ENCODE results near the gene TCP11.
"Not testable (repeated sequence)": the region's sequence is repeated elsewhere in the genome, so short reads cannot be mapped to it uniquely, and the experiment has no call there.

TCP11 gene

DNA sequence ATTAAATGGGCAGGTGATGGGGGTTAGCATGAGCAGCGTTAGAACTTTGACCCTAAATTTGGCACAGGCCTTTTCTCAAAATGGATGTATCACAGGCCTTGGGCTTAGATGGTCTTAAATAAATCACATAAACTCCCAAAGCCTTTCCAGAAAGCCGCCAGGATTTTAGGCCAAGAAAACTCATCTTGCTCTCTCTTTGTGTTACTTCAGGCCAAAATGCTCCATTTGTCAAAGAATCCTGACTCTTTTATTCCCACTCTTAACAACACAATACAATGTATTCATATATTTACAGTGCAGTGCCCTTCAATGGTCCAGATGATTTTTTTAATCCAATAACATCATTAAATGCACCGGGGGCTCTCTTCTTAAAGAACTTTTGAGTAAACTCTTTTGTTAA lies 5.9 kb upstream of the TCP11 start:
- DNase-seq (ENCODE audit: low read depth in 2 of 2), result no peak

DNA sequence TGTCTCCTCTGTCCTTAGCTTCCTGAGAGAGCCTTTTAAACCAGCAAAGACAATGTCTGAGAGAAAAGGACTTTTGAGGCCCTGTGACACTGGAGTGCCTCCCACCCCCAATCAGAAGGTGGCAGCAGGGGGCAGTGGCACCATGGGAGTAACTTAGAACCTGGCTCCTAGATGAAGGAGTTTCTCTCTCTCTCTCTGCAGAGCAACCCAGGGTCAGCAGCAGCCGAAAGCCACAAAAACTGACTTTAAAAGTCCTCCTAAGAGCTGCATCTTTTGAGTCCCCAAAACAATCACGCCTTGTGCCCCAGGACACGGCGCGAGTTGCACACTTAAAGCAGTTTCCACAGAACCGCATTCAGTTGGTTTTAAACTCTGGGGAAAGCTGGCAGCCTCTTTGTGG lies 5.3 kb upstream of the TCP11 start:
- no peak for DNase-seq (ENCODE audit: low read depth in 2 of 2)

DNA sequence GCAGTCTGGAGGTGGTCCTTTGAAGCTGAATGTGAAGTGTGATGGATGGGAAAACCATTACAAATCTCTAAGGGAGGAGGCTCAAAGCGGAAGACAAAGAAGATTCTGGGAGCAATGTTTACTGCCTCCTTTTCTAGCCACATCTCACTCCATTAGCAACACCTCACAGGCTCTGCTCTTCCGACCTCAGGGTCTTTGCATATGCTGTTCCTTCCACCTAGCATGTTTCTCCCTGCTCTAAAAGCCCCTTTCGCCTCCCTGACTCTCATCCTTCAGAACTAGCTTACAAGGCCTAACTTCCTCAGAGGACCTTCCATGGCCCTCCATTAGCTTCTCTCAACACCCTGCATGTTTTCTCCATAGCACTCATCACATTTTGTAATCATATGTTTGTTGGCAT lies 4.6 kb upstream of the TCP11 start:
- DNase-seq (ENCODE audit: low read depth in 2 of 2), result no peak

DNA sequence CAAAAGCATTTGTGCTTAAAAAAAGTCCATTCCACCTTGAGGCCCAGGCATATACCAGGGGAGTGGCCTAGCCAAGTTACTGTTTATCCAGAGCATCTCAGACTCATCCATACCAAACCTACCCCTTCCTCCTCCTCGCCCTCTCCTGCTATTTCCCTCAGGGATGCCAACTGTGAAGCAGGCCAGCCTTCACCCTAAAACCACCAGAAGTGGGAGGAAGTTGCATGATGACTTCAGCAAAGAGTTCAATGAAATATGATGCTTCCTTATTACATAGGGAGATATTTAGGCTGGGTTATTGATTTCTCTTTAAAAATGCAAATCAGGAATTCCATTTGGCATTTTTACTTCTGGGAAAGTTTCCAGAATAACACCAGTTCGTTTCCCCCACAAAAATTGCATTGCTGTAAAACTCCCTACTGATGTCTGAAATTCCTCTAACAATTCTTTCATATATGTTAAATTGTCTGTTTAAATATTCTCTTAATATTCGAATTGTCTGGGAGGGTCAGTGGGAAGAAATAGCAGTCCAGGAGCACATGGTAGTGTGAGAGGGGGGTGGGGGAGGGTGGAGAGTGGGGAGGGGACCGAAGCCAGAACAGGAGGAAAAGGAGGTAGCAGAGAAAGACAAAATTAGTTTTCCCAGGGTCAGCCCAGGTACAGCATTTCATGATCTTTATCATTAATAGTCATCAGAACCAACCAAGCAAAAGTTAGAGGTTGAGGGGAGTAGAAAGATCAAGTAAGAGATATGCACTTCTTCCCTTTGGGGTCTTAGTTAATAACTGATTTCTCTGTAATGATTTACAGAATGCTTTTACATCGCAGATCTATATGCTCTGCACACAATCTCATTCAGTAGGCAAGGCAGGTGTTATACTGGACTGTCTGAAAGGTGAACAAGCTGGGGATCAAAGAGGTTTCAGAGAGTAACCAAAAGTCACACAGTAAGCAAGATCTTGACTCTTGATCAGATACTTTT lies 1.7 kb upstream of the TCP11 start:
- DNase-seq (ENCODE audit: low read depth in 2 of 2), result no peak

DNA sequence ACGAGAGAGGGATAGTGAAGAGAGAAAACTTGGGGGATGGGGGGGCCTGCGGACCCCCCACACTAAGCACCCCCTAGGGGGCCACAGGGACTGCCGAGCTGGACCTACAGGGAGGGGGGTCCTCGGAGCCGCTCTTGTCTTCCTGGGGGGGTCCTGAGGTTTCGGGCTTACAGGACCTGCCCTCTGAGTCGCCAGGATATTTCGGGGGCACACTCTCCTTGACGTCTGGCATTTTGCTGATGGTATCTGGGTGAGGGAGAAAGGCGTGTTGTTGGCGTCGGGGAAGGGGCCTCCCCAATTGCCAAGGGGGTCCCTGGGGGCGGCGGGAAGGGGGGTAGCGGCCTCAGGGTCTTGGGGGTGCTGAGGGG lies 516 bp downstream of the TCP11 start:
- no peak for DNase-seq (ENCODE audit: low read depth in 2 of 2)

DNA sequence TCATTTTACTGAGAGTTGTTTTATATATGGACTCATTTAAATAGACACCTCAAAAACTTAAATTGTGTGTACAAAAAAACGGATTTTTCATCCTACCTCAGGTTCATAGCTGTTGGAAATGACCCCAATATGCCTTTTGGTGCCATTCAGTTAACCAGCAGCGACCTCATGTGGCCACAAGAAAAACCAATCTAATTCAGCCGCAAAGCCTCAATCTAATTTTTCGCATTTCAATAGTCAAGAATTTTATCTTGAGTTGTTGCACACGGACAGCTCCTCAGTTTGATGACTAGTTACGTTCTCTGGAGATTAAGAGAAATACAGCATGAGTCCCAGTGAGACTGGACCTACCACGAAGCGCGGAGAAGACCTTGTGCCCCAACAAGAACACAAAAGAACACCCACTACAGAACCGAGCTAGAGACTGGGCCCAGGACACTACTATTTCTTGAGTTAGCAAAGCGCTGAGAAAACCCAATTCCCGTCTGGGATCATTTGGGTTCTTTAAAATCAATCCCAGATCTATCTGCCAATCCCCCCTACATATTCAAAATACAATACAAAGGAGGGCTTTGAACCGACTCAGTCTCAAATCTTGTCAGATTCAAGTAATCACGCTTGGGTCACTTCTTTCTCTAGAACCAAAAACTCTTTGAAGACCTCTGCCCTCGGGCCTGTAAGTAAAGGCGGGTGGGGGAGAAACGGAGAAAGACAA lies 1.1 kb downstream of the TCP11 start:
- DNase-seq (ENCODE audit: low read depth in 2 of 2), result no peak

DNA sequence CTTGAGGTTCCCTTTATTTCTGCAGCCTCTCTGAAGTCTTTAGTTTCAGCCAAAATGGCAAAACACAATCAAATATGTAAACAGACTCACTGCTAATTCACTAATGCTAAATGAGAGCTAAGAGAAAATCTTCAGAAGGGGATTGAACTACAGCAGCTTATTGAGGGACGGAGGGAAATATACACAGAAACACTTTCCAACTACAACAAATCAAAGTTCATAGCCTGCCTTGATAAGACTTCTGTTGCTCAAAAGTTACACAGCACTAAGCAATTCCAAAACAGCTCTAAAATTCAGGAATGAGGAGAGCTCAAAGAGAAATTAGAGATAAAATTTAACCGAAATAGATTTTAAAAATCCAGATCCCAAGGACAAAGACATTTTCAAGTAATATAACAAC lies 1.7 kb downstream of the TCP11 start:
- no peak for DNase-seq (ENCODE audit: low read depth in 2 of 2)

DNA sequence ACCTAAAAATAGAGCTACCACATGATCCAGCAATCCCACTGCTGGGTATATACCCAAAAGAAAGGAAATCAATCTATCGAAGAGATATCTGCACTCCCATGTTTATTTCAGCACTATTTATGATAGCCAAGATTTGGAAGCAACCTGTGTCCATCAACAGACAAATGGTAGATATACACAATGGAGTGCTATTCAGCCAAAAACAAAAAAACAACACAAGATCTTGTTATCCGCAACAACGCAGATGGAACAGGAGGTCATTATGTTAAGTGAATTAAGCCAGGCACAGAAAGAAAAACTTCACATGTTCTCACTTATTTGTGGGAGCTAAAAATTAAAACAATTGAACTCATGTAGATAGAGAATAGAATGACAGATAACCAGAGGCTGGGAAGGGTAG lies 2.9 kb downstream of the TCP11 start:
- DNase-seq (ENCODE audit: low read depth in 2 of 2), result not testable (repeated sequence)

DNA sequence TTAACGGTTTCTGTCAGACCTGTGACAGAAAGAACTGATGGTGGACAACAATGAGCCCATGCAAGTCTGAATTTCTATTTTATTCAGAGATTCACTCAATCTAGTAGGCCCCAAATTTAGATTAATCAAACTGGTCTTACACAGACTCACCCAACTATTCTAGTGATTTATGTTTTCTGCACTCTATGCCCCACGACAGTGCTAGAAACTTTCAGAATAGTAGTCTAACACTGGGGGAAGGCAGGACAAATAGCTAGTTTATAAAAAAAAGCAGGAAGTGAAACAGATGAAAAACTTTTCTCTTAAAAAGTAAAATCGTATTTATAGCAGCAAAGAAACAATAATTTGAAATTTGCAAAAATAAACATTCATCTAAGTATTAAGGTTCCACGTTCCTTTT lies 5.0 kb downstream of the TCP11 start:
- DNase-seq (ENCODE audit: low read depth in 2 of 2), result no peak

DNA sequence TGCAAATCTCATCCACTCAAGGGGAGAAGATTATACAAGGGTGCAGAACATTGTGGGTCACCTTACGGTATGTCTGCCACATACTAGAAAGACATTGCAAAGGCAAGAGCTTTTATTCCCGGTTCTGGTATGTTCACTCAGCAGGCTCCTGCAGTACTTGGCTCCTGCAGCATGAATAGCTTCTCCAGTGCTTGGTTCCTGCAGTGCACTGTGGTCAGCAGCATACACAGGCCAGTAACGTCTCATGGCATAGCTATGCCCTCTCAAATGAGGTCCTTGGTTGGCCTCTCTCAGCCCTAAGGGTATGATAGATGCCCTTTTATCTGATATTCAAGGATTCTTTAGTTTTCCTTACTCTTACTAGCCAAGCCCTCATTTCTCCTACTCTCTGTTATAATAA lies 12.6 kb downstream of the TCP11 start:
- DNase-seq (ENCODE audit: low read depth in 2 of 2), result no peak

DNA sequence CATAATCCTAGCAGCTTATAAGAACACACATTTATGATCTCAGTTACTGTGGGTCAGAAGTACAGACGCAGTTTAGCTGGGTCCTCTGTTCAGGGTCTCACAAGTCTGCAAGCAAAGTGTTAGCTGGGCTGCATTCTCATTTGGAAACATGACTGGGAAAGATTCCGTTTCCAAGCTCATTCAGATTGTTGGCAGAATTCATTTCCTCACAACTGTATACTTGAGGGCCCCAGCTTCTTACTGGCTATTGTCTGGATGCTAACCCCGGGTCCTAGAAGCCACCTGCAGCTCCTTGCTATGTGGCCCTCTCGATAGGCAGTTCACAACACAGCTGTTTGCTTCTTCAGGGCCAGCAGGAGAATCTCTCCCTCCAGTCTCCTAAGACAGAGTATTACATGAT lies 13.1 kb downstream of the TCP11 start:
- DNase-seq (ENCODE audit: low read depth in 2 of 2), result no peak

DNA sequence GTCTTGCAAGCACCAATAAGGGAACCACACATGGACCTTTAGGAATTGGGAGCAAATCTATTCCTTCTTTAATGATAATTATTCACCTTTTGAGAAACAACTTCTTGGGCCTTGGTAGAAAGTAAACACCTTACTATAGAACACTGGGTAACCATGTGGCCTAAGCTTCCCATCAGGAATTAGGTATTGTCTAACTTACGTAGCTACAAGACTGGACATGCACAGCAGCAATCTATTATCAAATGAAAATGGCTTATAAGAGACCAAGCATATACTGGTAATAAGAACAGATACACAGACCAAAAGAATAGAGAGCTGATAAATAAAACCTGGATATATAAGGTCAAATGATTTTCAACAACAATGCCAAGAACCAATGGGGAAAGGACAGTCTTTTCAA lies 16.8 kb downstream of the TCP11 start:
- DNase-seq (ENCODE audit: low read depth in 2 of 2), result no peak

DNA sequence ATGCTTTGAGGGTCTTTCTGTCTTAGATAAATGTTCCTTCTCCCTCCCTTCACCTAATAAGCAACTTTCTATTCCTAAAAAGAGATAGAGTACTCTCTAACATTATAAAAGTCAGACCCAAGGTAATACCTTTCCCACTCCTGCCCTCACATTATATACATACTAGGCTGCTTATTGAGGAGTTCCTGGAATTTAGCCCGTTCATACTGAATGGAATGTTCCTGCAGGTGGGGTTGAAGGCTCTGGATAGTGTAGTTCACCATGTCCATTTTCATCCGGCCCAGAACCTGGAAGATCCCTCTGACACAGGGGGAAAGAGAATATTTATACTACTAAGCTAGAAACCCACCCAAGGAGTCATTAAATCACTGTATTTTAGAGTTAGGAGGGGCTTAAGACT lies 20.4 kb downstream of the TCP11 start:
- no peak for DNase-seq (ENCODE audit: low read depth in 2 of 2)

DNA sequence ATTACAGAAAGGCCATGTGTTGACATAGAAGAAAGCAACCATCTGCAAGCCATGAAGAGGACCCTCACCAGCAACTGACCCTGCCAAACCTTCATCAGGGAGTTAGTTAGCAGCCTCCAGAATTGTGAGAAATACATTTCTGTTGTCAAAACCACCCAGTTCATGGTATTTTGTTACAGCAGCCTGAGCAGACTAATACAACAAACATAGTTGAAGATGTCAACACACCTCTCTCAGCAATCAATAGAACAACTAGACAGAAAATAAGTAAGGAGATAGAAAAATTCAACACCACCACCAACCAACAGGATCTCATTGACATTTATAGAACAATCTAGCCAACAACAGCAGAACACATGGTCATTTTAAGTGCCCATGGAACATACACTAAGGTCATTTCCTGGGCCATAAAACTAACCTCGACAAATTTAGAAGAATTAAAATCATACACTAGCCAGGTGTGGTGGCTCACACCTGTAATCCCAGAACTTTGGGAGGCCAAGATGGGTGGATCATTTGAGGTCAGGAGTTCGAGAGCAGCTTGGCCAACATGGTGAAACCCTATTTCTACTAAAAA lies 32.7 kb downstream of the TCP11 start:
- DNase-seq (ENCODE audit: low read depth in 2 of 2), result no peak

DNA sequence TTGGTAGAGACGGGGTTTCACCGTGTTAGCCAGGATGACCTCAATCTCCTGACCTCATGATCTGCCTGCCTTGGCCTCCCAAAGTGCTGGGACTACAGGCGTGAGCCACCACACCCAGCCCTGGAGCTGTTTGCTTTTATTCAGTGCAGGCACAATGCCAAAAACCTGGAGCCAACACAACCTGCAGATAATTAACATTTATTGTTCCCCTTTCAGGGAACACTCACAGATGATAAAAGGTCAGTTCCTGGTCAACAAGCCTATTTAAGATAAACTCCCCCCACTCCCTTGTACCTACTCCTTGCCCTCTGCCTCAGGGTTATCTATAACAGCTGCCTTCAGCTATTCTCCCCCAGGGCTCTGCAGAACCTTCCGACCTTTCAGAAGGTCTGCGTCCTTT lies 33.4 kb downstream of the TCP11 start:
- DNase-seq (ENCODE audit: low read depth in 2 of 2), result not testable (repeated sequence)

DNA sequence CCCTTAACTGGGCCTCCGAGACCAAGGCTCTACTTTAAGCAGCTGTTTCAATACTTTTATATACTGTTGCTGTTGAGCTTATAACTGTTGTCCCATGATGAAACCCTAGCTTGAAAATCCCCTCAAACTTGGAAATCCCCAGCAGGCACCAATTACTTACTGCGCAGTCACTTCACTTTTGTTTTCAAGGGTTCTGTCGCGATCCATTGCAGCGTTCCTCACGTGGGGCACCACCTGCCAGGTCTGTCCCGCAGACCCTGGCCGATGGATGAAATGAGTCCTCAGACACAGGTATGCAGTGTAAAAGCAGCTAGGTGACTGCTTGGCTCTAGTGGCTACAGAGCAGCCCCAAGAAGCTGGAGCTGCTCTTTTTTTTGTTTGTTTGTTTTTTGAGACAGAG lies 33.9 kb downstream of the TCP11 start:
- DNase-seq (ENCODE audit: low read depth in 2 of 2), result not testable (repeated sequence)

DNA sequence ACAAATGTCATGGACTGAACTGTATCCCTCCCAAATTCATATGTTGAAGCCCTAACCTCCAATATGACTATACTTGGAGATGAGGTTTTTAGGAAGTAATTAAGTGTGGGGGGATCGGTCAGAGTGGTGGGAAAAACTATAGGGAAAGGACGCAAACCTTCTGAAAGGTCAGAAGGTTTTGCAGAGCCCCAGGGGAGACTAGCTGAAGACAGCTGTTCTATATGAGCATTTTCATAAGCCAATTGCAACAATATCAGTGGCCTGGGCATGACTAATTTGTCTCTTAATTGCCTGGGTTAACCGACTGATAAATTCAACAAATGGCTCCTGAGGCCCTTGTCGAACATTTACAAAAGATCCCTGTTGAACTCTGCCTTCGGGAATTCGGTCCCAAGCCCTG lies 35.1 kb downstream of the TCP11 start:
- not testable (repeated sequence) for DNase-seq (ENCODE audit: low read depth in 2 of 2)

DNA sequence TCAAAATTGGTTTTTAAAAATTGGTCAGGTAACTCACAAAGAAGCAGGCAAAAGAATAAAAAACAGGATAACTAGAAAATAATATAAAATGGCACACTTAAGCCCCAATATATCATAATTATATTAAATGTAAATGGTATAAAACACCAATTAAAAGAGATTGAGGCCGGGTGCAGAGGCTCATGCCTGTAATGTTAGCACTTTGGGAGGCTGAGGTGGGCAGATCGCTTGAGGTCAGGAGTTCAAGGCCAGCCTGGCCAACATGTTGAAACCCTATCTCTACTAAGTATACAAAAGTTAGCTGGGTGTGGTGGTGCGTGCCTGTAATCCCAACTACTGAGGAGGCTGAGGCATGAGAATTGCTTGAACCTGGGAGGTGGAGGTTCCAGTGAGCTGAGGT lies 36.1 kb downstream of the TCP11 start:
- no peak for DNase-seq (ENCODE audit: low read depth in 2 of 2)

DNA sequence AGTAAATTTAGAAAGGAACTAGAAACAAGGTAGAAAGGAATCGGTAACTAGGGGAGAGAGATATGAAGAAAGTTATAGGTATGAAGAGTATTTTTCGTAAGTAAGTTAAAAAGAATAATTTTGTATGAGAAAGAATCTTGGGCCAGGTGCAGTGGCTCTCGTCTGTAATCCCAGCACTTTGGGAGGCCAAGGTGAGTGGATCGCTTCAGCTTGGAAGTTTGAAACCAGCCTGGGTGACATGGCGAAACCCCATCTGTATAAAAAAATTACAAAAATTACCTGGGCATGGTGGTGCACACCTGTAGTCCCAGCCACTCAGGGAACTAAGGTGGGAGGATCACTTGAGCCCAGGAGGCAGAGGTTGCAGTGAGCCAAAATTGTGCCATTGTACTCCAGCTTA lies 42.0 kb downstream of the TCP11 start:
- no peak for DNase-seq (ENCODE audit: low read depth in 2 of 2)

DNA sequence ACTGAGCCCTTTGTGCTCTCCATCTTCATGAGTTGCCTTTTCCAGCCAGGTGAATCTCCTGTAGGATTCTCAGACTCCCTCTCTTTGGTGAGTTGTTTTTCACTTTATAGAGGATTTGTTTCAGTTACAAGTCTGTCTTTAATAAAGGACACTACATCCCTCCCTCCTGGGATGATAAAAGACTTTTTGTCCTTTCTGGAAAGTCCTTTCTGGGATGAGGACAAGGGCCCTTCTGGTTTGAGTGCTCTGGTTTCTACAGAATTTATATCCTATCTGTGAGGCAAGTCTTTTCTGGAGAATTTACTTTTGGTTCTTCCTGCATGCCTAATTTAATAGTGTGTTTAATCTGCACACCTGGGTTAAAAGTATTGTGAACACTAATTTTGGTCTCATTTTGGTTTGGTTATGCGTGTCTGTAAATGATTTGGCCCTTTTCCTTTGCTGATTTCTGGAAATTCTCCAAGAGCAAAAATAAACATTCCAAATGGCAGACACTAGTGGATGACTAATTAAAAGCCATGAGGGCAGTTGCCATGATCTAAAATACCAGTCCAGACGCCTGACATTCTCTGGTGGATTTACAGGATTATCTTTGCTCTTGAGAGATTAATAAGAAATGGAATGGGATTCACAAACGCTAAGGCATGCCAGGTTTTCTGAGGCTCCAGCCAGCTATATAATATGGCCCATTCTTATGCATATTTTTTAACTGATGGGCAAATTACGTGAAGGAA lies 44.8 kb downstream of the TCP11 start:
- no peak for DNase-seq (ENCODE audit: low read depth in 2 of 2)

DNA sequence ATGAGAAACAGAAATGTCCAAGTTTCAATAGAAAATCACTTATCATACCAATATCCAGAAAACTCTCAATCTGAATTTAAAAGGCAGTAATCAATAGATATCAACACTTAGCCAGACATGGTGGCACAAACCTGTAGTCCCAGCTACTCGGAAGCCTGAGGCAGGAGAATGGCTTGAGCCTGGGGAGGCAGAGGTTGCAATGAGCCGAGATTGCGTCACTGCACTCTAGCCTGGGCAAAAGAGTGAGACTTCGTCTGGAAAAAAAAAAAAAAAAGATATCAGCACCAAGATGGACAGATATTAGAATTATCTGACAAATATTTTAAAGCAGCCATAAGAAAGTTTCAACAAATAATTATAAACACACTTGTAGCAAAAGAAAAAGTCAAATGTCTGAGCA lies 47.0 kb downstream of the TCP11 start:
- DNase-seq (ENCODE audit: low read depth in 2 of 2), result no peak

DNA sequence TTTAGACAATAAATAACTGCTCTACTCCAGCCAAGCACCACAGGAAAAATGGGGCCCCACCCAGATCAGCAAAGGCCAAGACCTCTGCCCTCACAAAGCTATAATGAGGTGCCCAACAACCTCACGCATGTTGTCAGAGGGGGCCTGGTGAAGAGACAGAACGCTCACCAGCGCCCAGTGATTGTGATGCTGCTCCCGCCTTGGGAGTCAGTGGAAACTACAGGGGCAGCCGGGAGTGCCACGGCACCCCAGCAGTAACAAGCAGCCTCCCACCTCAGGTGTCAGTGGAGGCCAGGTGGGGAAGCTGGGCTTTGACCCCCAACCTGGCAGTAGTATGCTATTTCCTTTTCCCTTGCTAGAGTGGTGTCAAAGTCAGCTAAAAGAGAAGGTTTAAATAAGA lies 47.4 kb downstream of the TCP11 start:
- DNase-seq (ENCODE audit: low read depth in 2 of 2), result no peak

All from stimulated activated CD4-positive, alpha-beta T cell treated with anti-CD3 and anti-CD28 coated beads, Interleukin-1b, Interleukin-23, amount 100 ng/mL, for 1 hour (primary cell).